ENCODE data around the gene CNTNAP2.

Gene CNTNAP2

DNA sequence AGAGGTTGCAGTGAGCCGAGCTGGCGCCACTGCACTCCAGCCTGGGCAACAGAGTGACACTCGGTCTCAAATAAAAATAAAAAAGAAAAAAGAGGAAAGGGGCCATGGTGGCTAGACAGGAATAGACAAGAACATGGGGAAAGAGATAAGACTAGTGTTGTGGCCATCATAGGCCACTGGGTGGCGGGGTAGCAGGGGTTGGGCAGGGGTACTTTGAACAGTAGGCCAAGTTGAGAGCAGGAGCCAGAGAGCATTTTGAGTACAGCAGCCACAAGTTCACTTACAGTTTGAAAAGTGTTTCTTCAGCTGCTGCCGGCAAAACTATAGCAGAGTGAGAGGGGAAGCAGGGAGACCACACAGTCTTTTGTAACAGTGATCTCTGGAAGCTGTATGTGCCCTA, 656.0 kb downstream of the CNTNAP2 start:
- DNase-seq (no peak), ATAC-seq (ENCODE audit: insufficient read depth, low read depth) (no peak)
- Histone ChIP-seq H3K27me3 (ENCODE audit: insufficient read depth, low read length, poor library complexity) (no peaks in the 10 kb centered on the region), H3K27ac (ENCODE audit: low read length) (no peak overlapping the region), H3K4me3 (ENCODE audit: low read depth in 1 of 2, low read length in 2 of 2) (no peak overlapping the region), H3K4me2 (ENCODE audit: insufficient read depth, low read length) (no peak overlapping the region), H2AFZ (ENCODE audit: low read depth, low read length) (no peak overlapping the region), H3K9me3 (ENCODE audit: insufficient read depth, low read length, severe bottlenecking) (no peaks in the 10 kb centered on the region), H3K9ac (ENCODE audit: low read depth, low read length) (no peak overlapping the region), H4K20me1 (ENCODE audit: insufficient read depth, low read length) (no peaks in the 10 kb centered on the region), H3K36me3 (ENCODE audit: insufficient read depth, low read length) (no peaks in the 10 kb centered on the region), H3K4me1 (ENCODE audit: insufficient read depth, low read length) (no peaks in the 10 kb centered on the region), H3K79me2 (ENCODE audit: insufficient read depth, low read length) (no peaks in the 10 kb centered on the region)
- TF ChIP-seq, protein P1, sequence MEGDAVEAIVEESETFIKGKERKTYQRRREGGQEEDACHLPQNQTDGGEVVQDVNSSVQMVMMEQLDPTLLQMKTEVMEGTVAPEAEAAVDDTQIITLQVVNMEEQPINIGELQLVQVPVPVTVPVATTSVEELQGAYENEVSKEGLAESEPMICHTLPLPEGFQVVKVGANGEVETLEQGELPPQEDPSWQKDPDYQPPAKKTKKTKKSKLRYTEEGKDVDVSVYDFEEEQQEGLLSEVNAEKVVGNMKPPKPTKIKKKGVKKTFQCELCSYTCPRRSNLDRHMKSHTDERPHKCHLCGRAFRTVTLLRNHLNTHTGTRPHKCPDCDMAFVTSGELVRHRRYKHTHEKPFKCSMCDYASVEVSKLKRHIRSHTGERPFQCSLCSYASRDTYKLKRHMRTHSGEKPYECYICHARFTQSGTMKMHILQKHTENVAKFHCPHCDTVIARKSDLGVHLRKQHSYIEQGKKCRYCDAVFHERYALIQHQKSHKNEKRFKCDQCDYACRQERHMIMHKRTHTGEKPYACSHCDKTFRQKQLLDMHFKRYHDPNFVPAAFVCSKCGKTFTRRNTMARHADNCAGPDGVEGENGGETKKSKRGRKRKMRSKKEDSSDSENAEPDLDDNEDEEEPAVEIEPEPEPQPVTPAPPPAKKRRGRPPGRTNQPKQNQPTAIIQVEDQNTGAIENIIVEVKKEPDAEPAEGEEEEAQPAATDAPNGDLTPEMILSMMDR (IDR thresholded peaks at IDR 0.05; ENCODE audit: borderline replicate concordance, extremely low read depth, low read length, poor library complexity, severe bottlenecking): no peak
- TF ChIP-seq EZH2 (IDR thresholded peaks at IDR 0.05; ENCODE audit: borderline replicate concordance, low read depth, low read length, severe bottlenecking): no peak

DNA sequence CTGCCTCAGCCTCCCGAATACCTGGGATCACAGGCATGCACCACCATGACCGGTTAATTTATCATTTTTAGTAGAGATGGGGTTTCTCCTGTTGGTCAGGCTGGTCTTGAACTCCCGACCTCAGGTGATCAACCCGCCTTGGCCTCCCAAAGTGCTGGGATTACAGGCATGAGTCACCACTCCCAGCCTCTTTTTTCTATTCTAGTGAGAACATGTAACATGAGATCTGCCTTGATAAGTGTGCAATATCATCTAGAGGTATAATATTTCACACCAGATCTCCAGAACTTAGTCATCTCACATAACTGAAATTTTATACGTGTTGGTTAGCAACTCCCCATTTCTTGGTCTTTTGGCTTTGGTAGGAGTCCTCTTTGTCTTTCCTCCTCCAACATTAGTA, 656.9 kb downstream of the CNTNAP2 start:
- H3K9me3 ChIP-seq (ENCODE audit: insufficient read depth, low read length, severe bottlenecking): no peaks in the 10 kb centered on the region
- H3K27me3 ChIP-seq (ENCODE audit: insufficient read depth, low read length, poor library complexity): no peaks in the 10 kb centered on the region
- H3K79me2 ChIP-seq (ENCODE audit: insufficient read depth, low read length): no peaks in the 10 kb centered on the region
- no peak for TF ChIP-seq EZH2 (IDR thresholded peaks at IDR 0.05; ENCODE audit: borderline replicate concordance, low read depth, low read length, severe bottlenecking)
- TF ChIP-seq, protein P1 (IDR thresholded peaks at IDR 0.05; ENCODE audit: borderline replicate concordance, extremely low read depth, low read length, poor library complexity, severe bottlenecking): no peak
- H3K36me3 ChIP-seq (ENCODE audit: insufficient read depth, low read length): no peaks in the 10 kb centered on the region
- no peaks in the 10 kb centered on the region for H3K4me1 ChIP-seq (ENCODE audit: insufficient read depth, low read length)
- no peak overlapping the region for H3K4me3 ChIP-seq (ENCODE audit: low read depth in 1 of 2, low read length in 2 of 2)
- ATAC-seq (ENCODE audit: insufficient read depth, low read depth) (no peak), DNase-seq (no peak)
- no peak overlapping the region for H3K4me2 ChIP-seq (ENCODE audit: insufficient read depth, low read length)
- no peak overlapping the region for H2AFZ ChIP-seq (ENCODE audit: low read depth, low read length)
- H3K9ac ChIP-seq (ENCODE audit: low read depth, low read length): no peak overlapping the region
- H4K20me1 ChIP-seq (ENCODE audit: insufficient read depth, low read length): no peaks in the 10 kb centered on the region
- H3K27ac ChIP-seq (ENCODE audit: low read length): no peak overlapping the region

DNA sequence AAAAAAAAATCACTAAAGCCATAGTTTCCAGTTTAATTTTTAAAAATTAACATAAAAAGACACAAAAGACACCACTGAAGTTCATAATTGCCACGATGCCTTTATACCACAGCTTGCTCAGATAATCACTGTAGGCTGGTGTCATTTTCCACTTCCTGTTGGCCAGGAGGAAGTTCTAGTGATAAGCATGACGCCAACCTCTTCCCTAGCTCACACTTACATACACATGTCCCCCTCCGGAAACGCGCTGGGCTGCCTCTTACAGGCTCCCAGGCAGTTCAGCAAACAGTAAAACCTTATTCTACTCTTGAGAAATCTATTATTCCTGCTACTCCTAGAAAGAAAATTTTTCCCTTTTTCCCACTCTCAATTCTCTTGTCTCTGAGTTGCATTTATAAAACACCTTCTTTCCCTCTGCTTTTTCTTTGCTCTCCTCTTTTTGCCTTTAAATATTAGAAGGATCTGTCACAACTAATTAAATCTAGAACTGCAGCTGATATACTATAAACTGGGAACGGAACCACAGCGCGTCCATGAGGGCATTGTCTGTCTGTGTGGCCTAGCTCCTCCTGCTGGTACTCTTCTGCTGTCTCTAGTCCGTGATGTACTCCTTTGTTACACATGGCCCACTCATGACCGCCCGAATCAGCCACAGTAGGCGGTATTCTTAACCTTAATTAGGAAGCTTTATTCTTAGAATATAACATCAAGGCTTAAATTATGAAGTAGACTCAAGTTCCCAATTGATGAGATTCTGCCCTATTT, 664.9 kb downstream of the CNTNAP2 start:
- Histone ChIP-seq H3K27ac (ENCODE audit: low read length) (no peak overlapping the region), H3K4me1 (ENCODE audit: insufficient read depth, low read length) (no peaks in the 10 kb centered on the region), H3K9ac (ENCODE audit: low read depth, low read length) (no peak overlapping the region), H3K79me2 (ENCODE audit: insufficient read depth, low read length) (no peaks in the 10 kb centered on the region), H3K36me3 (ENCODE audit: insufficient read depth, low read length) (no peaks in the 10 kb centered on the region), H3K9me3 (ENCODE audit: insufficient read depth, low read length, severe bottlenecking) (peaks cover 2% of the 10 kb centered on the region), H3K27me3 (ENCODE audit: insufficient read depth, low read length, poor library complexity) (no peaks in the 10 kb centered on the region), H4K20me1 (ENCODE audit: insufficient read depth, low read length) (no peaks in the 10 kb centered on the region), H3K4me3 (ENCODE audit: low read depth in 1 of 2, low read length in 2 of 2) (no peak overlapping the region), H2AFZ (ENCODE audit: low read depth, low read length) (no peak overlapping the region), H3K4me2 (ENCODE audit: insufficient read depth, low read length) (no peak overlapping the region)
- no peak for DNase-seq
- TF ChIP-seq, protein P1 (IDR thresholded peaks at IDR 0.05; ENCODE audit: borderline replicate concordance, extremely low read depth, low read length, poor library complexity, severe bottlenecking): no peak
- no peak for TF ChIP-seq EZH2 (IDR thresholded peaks at IDR 0.05; ENCODE audit: borderline replicate concordance, low read depth, low read length, severe bottlenecking)
- no peak for ATAC-seq (ENCODE audit: insufficient read depth, low read depth)
